GM23338 (cell line): Measurements from ENCODE around the gene IL6. TPM values are rescaled to one million over a fixed set of nuclear protein-coding genes. Genes with fewer than 3 reads are reported as not detected.
"Not testable (repeated sequence)": the region's sequence is repeated elsewhere in the genome, so short reads cannot be mapped to it uniquely, and the experiment has no call there.

Experiments
- ATAC-seq: fragments of 200-7000 bp; cut with Tn5 transposase; 3 replicates; pipeline ENCODE4 v1.9.1; 2020
- DNase-seq: peaks from one replicate; pipeline ENCODE4 v3.0.0-alpha.2; 2015; ENCODE audit warnings: low spot score
- H2AFZ ChIP-seq: fragments of 200-600 bp; sonication (generic); 2 replicates; pipeline ENCODE4 v1.8.0; 2016; ENCODE audit warnings: antibody characterized with exemption, mild to moderate bottlenecking, moderate library complexity
- H3F3A ChIP-seq: fragments of 200-600 bp; sonication (generic); replicated peaks from 2 replicates; pipeline ENCODE4 v1.8.0; 2017; ENCODE audit warnings: antibody characterized with exemption, mixed run types, low read depth
- H3K27ac ChIP-seq: fragments of 200-600 bp; sonication (generic); 2 replicates; pipeline ENCODE4 v1.6.1; 2016; ENCODE audit warnings: low read depth
- H3K27me3 ChIP-seq: fragments of 200-600 bp; sonication (generic); 2 replicates; pipeline ENCODE4 v1.8.0; 2016; ENCODE audit warnings: mild to moderate bottlenecking, mixed run types, moderate library complexity; ENCODE audit not compliant: insufficient read depth
- H3K36me3 ChIP-seq: fragments of 200-600 bp; sonication (generic); 2 replicates; pipeline ENCODE4 v1.8.0; 2016; ENCODE audit warnings: mild to moderate bottlenecking; ENCODE audit not compliant: insufficient read depth
- H3K4me1 ChIP-seq: fragments of 200-600 bp; sonication (generic); 2 replicates; pipeline ENCODE4 v1.8.0; 2016; ENCODE audit warnings: mild to moderate bottlenecking, moderate library complexity; ENCODE audit not compliant: insufficient read depth
- H3K4me2 ChIP-seq: fragments of 200-600 bp; sonication (generic); 2 replicates; pipeline ENCODE4 v1.7.1; 2017; ENCODE audit warnings: mixed run types
- H3K4me3 ChIP-seq: fragments of 200-600 bp; sonication (generic); 2 replicates; pipeline ENCODE4 v1.6.1; 2016; ENCODE audit warnings: mixed run types
- H3K79me2 ChIP-seq: fragments of 200-600 bp; sonication (generic); replicated peaks from 2 replicates; pipeline ENCODE4 v1.8.0; 2017; ENCODE audit warnings: mild to moderate bottlenecking; ENCODE audit not compliant: insufficient read depth
- H3K9me2 ChIP-seq: fragments of 200-600 bp; sonication (generic); 2 replicates; pipeline ENCODE4 v1.8.0; 2017; ENCODE audit not compliant: insufficient read depth
- H4K20me1 ChIP-seq: fragments of 200-600 bp; sonication (generic); replicated peaks from 2 replicates; pipeline ENCODE4 v1.8.0; 2017; ENCODE audit warnings: mild to moderate bottlenecking; ENCODE audit not compliant: insufficient read depth
- H3K27ac Mint-ChIP-seq: 2 replicates; pipeline ENCODE4 v1.8.0; 2020; ENCODE audit warnings: inconsistent platforms, mild to moderate bottlenecking, moderate library complexity, mixed read lengths
- H3K27me3 Mint-ChIP-seq: 3 replicates; pipeline ENCODE4 v1.8.0; 2022; ENCODE audit warnings: low read depth, mild to moderate bottlenecking, moderate library complexity, mixed read lengths, inconsistent platforms; ENCODE audit not compliant: insufficient read depth, poor library complexity
- H3K36me3 Mint-ChIP-seq: 3 replicates; pipeline ENCODE4 v1.8.0; 2021; ENCODE audit warnings: low read depth, mild to moderate bottlenecking, inconsistent platforms, moderate library complexity, mixed read lengths
- H3K4me1 Mint-ChIP-seq: 3 replicates; pipeline ENCODE4 v1.8.0; 2020; ENCODE audit warnings: mild to moderate bottlenecking, inconsistent platforms, mixed read lengths
- H3K4me3 Mint-ChIP-seq: 3 replicates; pipeline ENCODE4 v1.8.0; 2021; ENCODE audit warnings: moderate library complexity, mild to moderate bottlenecking, inconsistent platforms, mixed read lengths
- H3K9me3 Mint-ChIP-seq: 3 replicates; pipeline ENCODE4 v1.8.0; 2020; ENCODE audit warnings: moderate library complexity, mild to moderate bottlenecking, inconsistent platforms, mixed read lengths
- CREB1 ChIP-seq: fragments of 250-450 bp; sonication (Bioruptor Pico); IDR thresholded peaks from 2 replicates; pipeline ENCODE4 v1.5.0; 2020; ENCODE audit warnings: low read depth, mild to moderate bottlenecking, moderate library complexity
- CTCF ChIP-seq, 2 experiments: fragments of 200-600 bp in 1 of 2; sonication (generic) in 1 of 2; conservative IDR thresholded peaks; 2 replicates each; pipeline versions ENCODE4 v1.5.1 to v1.6.1; 2016 to 2017; ENCODE audit warnings: antibody characterized with exemption in 2 of 2, low read depth in 2 of 2, mild to moderate bottlenecking in 2 of 2, moderate library complexity in 1 of 2
- ETS1 ChIP-seq: IDR thresholded peaks from 2 replicates; pipeline ENCODE4 v1.6.1; 2016; ENCODE audit warnings: antibody characterized with exemption
- EZH2 ChIP-seq: fragments of 200-600 bp; sonication (generic); IDR thresholded peaks from one replicate; pipeline ENCODE4 v1.8.0; 2017; ENCODE audit warnings: antibody characterized with exemption, mild to moderate bottlenecking, low read depth; ENCODE audit not compliant: unreplicated experiment
- EZH2phosphoT487 ChIP-seq: fragments of 200-600 bp; sonication (generic); IDR thresholded peaks from one replicate; pipeline ENCODE4 v1.8.1; 2018; ENCODE audit warnings: antibody characterized with exemption; ENCODE audit not compliant: unreplicated experiment
- JUNB ChIP-seq: IDR thresholded peaks from one replicate; pipeline ENCODE4 v1.6.1; 2016; ENCODE audit warnings: antibody characterized with exemption; ENCODE audit not compliant: unreplicated experiment
- POLR2AphosphoS5 ChIP-seq: IDR thresholded peaks from 2 replicates; pipeline ENCODE4 v1.6.1; 2016; ENCODE audit warnings: antibody characterized with exemption, low read depth
- REST ChIP-seq: IDR thresholded peaks from one replicate; pipeline ENCODE4 v1.6.1; 2018; ENCODE audit warnings: antibody characterized with exemption; ENCODE audit not compliant: unreplicated experiment
- ZNF331 ChIP-seq: fragments of 250-450 bp; sonication (Bioruptor Pico); IDR thresholded peaks from 2 replicates; pipeline ENCODE4 v1.5.0; 2020; ENCODE audit warnings: low read depth, mild to moderate bottlenecking, moderate library complexity
- polyA plus RNA-seq: library from polyadenylated mRNA; unstranded; fragments of >200 nt; fragmentation: Nextera tagmentation; extraction: Ambion mirVana; gene quantifications from 2 replicates; pipeline ENCODE4 v1.2.1, GENCODE V29; 2016
- total RNA-seq: library from RNA; depleted of rRNA; stranded (reverse); fragments of >200 nt; shearing (Covaris generic); gene quantifications from 2 replicates; pipeline ENCODE4 v1.2.3, GENCODE V29; 2014

The IL6 gene
- total and polyA plus RNA-seq, 2 experiments from 2014 or later, result 1.6 TPM; not detected in 1

- H3K36me3 ChIP-seq, H3K27me3 Mint-ChIP-seq, H4K20me1 ChIP-seq, H3K4me3 ChIP-seq, H3K27me3 ChIP-seq, H3K4me3 Mint-ChIP-seq, H3K36me3 Mint-ChIP-seq, H3K4me1 Mint-ChIP-seq, H3K9me3 Mint-ChIP-seq, H3F3A ChIP-seq, H3K9me2 ChIP-seq, H3K79me2 ChIP-seq: not testable (repeated sequence)
- H2AFZ ChIP-seq, result peak overlapping the region; percentile 97
- TF ChIP-seq ZNF331 (CRISPR knock-in tag), result 0 out of 2 replicates have a peak, but pooled peaks have one; percentile 5
- peak; percentile 95 for ATAC-seq
- peak overlapping the region; percentile 55; the same call in 1 of the 2 replicates for H3K4me2 ChIP-seq
- H3K4me1 ChIP-seq, result peaks cover 15% of the 10 kb centered on the region
- peak overlapping the region; percentile 91 for H3K27ac ChIP-seq
- peak overlapping the region; percentile 90 for H3K27ac Mint-ChIP-seq
- DNase-seq, result peak; percentile 33
These were observed 17.8 kb upstream of the IL6 start for GRCh38 chr7:22709062-22709829.

GRCh38 chr7:22709857-22710256, 17.1 kb upstream of the IL6 start:
- Mint-ChIP-seq H3K27ac (peak overlapping the region; percentile 90), H3K4me1 (no peaks in the 10 kb centered on the region; the same call in 2 of the 3 replicates), H3K27me3 (no peaks in the 10 kb centered on the region), H3K9me3 (no peaks in the 10 kb centered on the region; the same call in 2 of the 3 replicates), H3K36me3 (no peaks in the 10 kb centered on the region), H3K4me3 (no peak overlapping the region)
- no peak for ATAC-seq
- H3F3A ChIP-seq, result no peaks in the 10 kb centered on the region
- H3K27ac ChIP-seq, result peak overlapping the region; percentile 91
- H2AFZ ChIP-seq, result peak overlapping the region; percentile 97
- H3K9me2 ChIP-seq, result peaks cover 7% of the 10 kb centered on the region; the same call in 1 of the 2 replicates
- no peaks in the 10 kb centered on the region for H3K79me2 ChIP-seq
- TF ChIP-seq CTCF (conservative IDR thresholded peaks at IDR 0.05; ENCODE audit: low read depth in 2 of 2) (no peak), REST (no peak), CREB1 (no peak), ETS1 (no peak), POLR2AphosphoS5 (no peak), JUNB (no peak), EZH2 (no peak), EZH2phosphoT487 (no peak)
- H3K27me3 ChIP-seq, result no peaks in the 10 kb centered on the region
- peaks cover 16% of the 10 kb centered on the region for H3K4me1 ChIP-seq
- no peak for DNase-seq
- H4K20me1 ChIP-seq, result no peaks in the 10 kb centered on the region
- H3K4me2 ChIP-seq, result no peak overlapping the region
- no peak overlapping the region for H3K4me3 ChIP-seq
- H3K36me3 ChIP-seq, result no peaks in the 10 kb centered on the region
